ENCODE measurements around the gene NCAPG2.
"Not testable (repeated sequence)": the region's sequence is repeated elsewhere in the genome, so short reads cannot be mapped to it uniquely, and the experiment has no call there.

The NCAPG2 gene

DNA sequence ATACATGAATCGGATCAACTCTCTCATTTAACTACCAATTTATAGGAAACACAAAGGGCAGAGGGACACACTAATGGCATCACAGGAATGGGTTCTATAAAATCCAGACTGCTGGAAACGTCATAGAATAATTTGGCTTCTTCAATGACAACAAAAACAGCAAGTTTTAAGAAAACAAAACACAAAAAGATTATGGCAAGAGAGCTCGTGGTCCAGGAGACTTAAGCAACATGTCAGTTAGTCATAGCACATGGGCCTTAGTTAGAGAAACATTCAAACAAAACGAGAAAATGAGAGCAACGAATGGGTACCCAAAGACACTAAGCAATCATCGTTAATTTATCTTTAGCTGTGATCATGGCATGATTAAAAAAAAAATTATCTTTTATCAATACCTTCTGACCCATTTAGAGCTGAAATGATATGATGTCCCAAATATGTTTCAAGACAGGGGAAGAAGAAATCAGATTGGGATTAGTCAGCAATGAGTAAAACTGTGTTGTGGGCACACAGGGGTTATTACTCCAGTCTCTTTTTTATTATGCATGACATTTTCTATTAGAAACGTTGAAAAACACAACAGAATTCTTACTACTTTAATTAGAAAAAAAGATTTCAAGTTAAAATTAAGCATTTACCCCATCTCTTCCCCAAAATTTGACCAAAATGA lies 28.3 kb downstream of the NCAPG2 start:
- no peaks in the 10 kb centered on the region for H3K9me3 Mint-ChIP-seq
- no peak for DNase-seq
- no peak overlapping the region for H3K4me3 Mint-ChIP-seq
- ATAC-seq: no peak
- H3K27ac Mint-ChIP-seq: no peak overlapping the region
- H3K27me3 Mint-ChIP-seq: no peaks in the 10 kb centered on the region
- H3K4me1 Mint-ChIP-seq: peaks cover 7% of the 10 kb centered on the region

- Mint-ChIP-seq H3K4me3 (no peak overlapping the region), H3K9me3 (no peaks in the 10 kb centered on the region), H3K27me3 (no peaks in the 10 kb centered on the region), H3K27ac (peak overlapping the region; percentile 30 to 53), H3K4me1 (no peaks in the 10 kb centered on the region)
- ATAC-seq: no peak
- DNase-seq: no peak
These were observed 31.6 kb downstream of the NCAPG2 start for GRCh38 chr7:158672975-158673374.

DNA sequence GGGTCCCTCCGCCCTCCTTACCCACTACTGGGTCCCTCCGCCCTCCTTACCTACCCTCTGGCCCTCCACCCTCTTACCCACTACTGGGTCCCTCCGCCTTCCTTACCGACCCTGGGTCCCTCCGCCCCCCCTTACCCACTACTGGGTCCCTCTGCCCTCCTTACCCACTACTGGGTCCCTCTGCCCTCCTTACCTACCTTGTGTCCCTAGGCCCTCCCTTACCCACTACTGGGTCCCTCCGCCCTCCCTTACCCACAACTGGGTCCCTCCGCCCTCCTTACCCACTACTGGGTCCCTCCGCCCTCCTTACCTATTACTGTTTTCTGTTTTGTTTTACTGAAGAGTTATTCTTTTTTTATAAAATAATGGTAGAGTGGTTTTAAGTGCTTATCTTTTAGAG lies 36.5 kb downstream of the NCAPG2 start:
- peak; percentile 86 for ATAC-seq
- H3K9me3 Mint-ChIP-seq, DNase-seq, H3K27me3 Mint-ChIP-seq, H3K4me1 Mint-ChIP-seq, H3K27ac Mint-ChIP-seq, H3K4me3 Mint-ChIP-seq: not testable (repeated sequence)

- H3K9me3 Mint-ChIP-seq, H3K27me3 Mint-ChIP-seq, H3K27ac Mint-ChIP-seq, DNase-seq, ATAC-seq, H3K4me1 Mint-ChIP-seq: not testable (repeated sequence)
- peak overlapping the region in 1 of 2 donors; percentile 1 for H3K4me3 Mint-ChIP-seq
These were observed 37.5 kb downstream of the NCAPG2 start for GRCh38 chr7:158666966-158667678.

GRCh38 chr7:158666401-158666800 lies 38.2 kb downstream of the NCAPG2 start:
- H3K9me3 Mint-ChIP-seq: no peaks in the 10 kb centered on the region
- DNase-seq (no peak), ATAC-seq (no peak)
- H3K4me1 Mint-ChIP-seq: no peaks in the 10 kb centered on the region
- H3K27me3 Mint-ChIP-seq: no peaks in the 10 kb centered on the region
- no peak overlapping the region for H3K27ac Mint-ChIP-seq
- no peak overlapping the region for H3K4me3 Mint-ChIP-seq

DNA sequence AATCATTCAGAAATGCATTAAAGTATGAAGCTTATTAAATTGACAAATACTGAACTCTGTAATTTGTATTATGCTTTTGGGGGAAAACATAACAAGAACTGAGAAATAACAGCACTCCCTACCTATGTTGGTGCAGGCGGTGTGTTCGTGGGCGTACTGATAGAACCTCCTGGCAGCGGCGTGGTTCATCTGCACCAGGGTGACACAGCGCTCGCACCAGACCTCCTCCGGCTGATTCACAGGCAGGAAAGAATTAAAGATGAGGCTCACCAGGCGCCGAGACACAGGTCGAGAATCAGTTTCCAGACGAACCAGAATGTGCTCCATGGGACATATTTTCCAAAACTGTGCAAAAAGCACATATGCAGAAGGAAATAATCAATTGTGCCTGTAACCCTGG lies 40.2 kb downstream of the NCAPG2 start:
- Mint-ChIP-seq H3K27me3 (no peaks in the 10 kb centered on the region), H3K4me1 (no peaks in the 10 kb centered on the region), H3K9me3 (no peaks in the 10 kb centered on the region), H3K27ac (no peak overlapping the region), H3K4me3 (no peak overlapping the region)
- DNase-seq (no peak), ATAC-seq (no peak)

DNA sequence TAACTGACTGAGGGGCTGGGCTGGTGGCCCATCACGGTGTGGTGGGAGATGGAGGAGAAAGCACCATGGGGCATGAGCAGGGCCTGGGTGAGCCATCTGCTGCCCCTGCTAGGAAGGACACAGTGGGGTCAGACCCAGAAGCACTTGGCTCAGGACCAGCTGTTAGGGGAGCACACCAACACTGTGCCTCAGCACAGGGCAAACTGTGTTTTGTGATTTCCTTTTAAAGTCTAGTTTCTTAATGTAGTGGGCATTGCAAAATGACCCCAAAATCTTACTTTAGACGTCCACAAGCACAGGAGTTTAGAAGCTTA lies 41.2 kb downstream of the NCAPG2 start:
- H3K4me3 Mint-ChIP-seq: no peak overlapping the region

GRCh38 chr7:158662610-158663427 lies 41.8 kb downstream of the NCAPG2 start:
- Mint-ChIP-seq H3K27ac (peak overlapping the region in 1 of 2 donors; percentile 54), H3K27me3 (no peaks in the 10 kb centered on the region), H3K4me3 (peak overlapping the region in 1 of 2 donors; percentile 3), H3K9me3 (no peaks in the 10 kb centered on the region), H3K4me1 (no peaks in the 10 kb centered on the region)
- DNase-seq: no peak
- ATAC-seq: peak; percentile 54

More for the DNA sequence above, 41.2 kb downstream of the NCAPG2 start:
- ATAC-seq (peak; percentile 14), DNase-seq (no peak)
- no peaks in the 10 kb centered on the region for H3K4me1 Mint-ChIP-seq
- no peaks in the 10 kb centered on the region for H3K27me3 Mint-ChIP-seq
- no peaks in the 10 kb centered on the region for H3K9me3 Mint-ChIP-seq
- peak overlapping the region in 1 of 2 donors; percentile 54 for H3K27ac Mint-ChIP-seq

DNA sequence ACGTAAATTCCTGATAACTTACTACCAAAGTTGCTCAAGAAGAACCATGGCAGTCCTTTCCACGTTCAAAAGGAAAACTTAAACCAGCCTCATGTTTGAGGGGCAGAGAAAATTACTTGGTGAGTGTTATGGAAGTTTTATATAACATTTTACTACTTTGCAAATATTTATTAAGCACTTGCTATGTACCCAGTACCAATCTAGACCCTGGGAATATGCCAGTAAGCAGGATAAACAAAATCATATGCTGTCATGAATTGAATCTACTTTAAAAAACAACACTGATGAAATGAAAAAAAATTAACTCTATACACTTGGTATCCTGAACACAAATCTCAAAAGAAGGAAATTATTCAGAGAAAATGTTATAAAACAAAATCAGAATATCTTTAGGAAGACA lies 46.1 kb downstream of the NCAPG2 start:
- Mint-ChIP-seq H3K9me3 (no peaks in the 10 kb centered on the region), H3K4me1 (peaks cover 21% of the 10 kb centered on the region), H3K27ac (no peak overlapping the region), H3K27me3 (no peaks in the 10 kb centered on the region), H3K4me3 (no peak overlapping the region)
- no peak for ATAC-seq
- no peak for DNase-seq

GRCh38 chr7:158657189-158657746 lies 47.3 kb downstream of the NCAPG2 start:
- H3K27ac Mint-ChIP-seq: no peak overlapping the region
- ATAC-seq (no peak), DNase-seq (no peak)
- peaks cover 21% of the 10 kb centered on the region for H3K4me1 Mint-ChIP-seq
- H3K9me3 Mint-ChIP-seq: no peaks in the 10 kb centered on the region
- H3K4me3 Mint-ChIP-seq: peak overlapping the region in 1 of 2 donors; percentile 49
- H3K27me3 Mint-ChIP-seq: no peaks in the 10 kb centered on the region

GRCh38 chr7:158655931-158656441 lies 48.6 kb downstream of the NCAPG2 start:
- ATAC-seq: peak; percentile 97
- H3K9me3 Mint-ChIP-seq: no peaks in the 10 kb centered on the region
- peak; percentile 47 to 86 for DNase-seq
- H3K27ac Mint-ChIP-seq: peak overlapping the region in 1 of 2 donors; percentile 54
- H3K27me3 Mint-ChIP-seq: no peaks in the 10 kb centered on the region
- H3K4me3 Mint-ChIP-seq: no peak overlapping the region
- peaks cover 21% of the 10 kb centered on the region for H3K4me1 Mint-ChIP-seq

DNA sequence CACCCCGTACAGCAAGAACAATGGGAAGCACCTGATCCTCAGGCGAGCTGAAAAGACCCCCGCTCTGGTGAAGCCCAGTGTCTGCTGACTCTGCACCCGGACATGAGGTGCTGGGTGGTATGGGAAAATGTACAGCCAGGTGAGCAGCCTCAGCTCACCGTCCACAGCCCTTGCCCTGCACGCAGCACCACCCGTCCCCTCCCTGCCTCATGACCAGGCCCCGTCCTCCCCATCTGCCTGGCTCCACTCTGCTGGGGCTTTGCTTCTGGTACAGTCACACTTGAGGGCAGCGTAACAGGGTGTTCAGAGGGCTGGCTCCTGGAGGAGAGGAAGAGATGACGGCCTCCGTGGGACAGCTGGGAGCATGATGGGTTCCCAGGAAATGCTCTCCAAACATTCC lies 49.1 kb downstream of the NCAPG2 start:
- Mint-ChIP-seq H3K27ac (no peak overlapping the region), H3K9me3 (no peaks in the 10 kb centered on the region), H3K27me3 (no peaks in the 10 kb centered on the region), H3K4me1 (peaks cover 21% of the 10 kb centered on the region), H3K4me3 (no peak overlapping the region)
- DNase-seq (no peak), ATAC-seq (peak; percentile 24)

GRCh38 chr7:158651968-158652565 lies 52.5 kb downstream of the NCAPG2 start:
- Mint-ChIP-seq H3K27me3 (no peaks in the 10 kb centered on the region), H3K9me3 (peaks cover 0 to 4% of the 10 kb centered on the region in 2 donors), H3K27ac (no peak overlapping the region), H3K4me3 (no peak overlapping the region), H3K4me1 (peaks cover 17% of the 10 kb centered on the region)
- DNase-seq (no peak), ATAC-seq (no peak)

DNA sequence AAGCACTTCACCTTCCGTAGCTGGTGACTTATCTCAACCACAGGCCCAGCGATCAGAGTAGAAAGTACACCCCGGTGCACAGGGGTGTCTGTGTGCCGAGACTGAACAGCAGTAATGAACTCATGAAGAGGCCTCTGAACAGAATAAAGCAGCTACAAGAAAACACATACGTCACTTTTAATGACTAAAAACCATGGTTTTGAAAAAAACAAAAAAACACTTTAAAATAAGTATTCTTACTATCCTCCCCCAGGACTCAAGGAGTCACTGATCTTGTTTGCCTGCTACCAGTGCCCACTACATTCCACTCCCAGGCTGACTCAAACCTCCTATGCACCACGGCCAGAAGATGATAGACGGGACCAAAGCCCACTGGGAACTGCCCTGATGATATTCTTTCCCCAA lies 53.8 kb downstream of the NCAPG2 start:
- no peaks in the 10 kb centered on the region for H3K27me3 Mint-ChIP-seq
- DNase-seq (no peak), ATAC-seq (no peak)
- H3K4me3 Mint-ChIP-seq: no peak overlapping the region
- H3K4me1 Mint-ChIP-seq: peaks cover 4% of the 10 kb centered on the region
- no peak overlapping the region for H3K27ac Mint-ChIP-seq
- peaks cover 0 to 4% of the 10 kb centered on the region in 2 donors for H3K9me3 Mint-ChIP-seq

DNA sequence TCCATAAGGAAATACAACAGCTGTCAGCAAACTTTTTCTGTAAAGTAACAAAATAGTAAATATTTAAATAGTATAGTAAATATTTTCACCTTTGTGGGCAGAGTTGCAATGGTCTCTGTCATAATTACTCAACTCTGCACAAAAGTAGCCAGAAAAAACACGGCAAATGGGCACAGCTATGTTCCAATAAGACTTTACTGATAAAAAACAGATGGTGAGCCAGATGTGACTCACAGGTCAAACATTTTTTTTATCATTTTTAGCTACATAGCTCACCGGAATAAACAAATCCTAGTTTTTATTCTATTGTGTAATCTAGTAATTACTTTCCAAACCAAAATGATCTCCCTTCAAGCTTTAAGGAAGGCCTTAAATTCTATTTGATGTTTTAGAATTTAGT lies 55.3 kb downstream of the NCAPG2 start:
- Mint-ChIP-seq H3K27ac (no peak overlapping the region), H3K9me3 (peaks cover 0 to 4% of the 10 kb centered on the region in 2 donors), H3K27me3 (no peaks in the 10 kb centered on the region), H3K4me3 (no peak overlapping the region), H3K4me1 (no peaks in the 10 kb centered on the region)
- no peak for DNase-seq
- no peak for ATAC-seq
